Right ventricle myocardium superior (tissue), 1 donor: ENCODE results near the gene CEP290. TPM values are rescaled to one million over a fixed set of nuclear protein-coding genes. Genes with fewer than 3 reads are reported as not detected.
"Not testable (repeated sequence)": the region's sequence is repeated elsewhere in the genome, so short reads cannot be mapped to it uniquely, and the experiment has no call there.

ENCODE experiments used
- ATAC-seq: fragments of 200-7000 bp; cut with Tn5 transposase; one replicate; pipeline ENCODE4 v1.9.1; 2020; ENCODE audit warnings: mild to moderate bottlenecking; ENCODE audit not compliant: poor library complexity
- DNase-seq: peaks from one replicate; pipeline ENCODE4 v3.0.0-alpha.2; 2020
- intact Hi-C: fragments of 100-400 bp; cut with DNase I; formaldehyde crosslinking; loops from one replicate; pipeline ENCODE4 v1.11.2; 2022
- total RNA-seq: library from RNA; stranded (reverse); fragmentation: NEBNext Ultra II Directional; extraction: Animal tissue kit (Norgen Biotek cat#: 25700); gene quantifications from one replicate; pipeline ENCODE4 v1.2.1, GENCODE V29; 2021
- donor health status: DM: no; HTN: yes; CAD: no; lungs with severe emphysema.

Gene CEP290
- total RNA-seq, 1 donor from 2014 or later = 5.0 TPM

DNA sequence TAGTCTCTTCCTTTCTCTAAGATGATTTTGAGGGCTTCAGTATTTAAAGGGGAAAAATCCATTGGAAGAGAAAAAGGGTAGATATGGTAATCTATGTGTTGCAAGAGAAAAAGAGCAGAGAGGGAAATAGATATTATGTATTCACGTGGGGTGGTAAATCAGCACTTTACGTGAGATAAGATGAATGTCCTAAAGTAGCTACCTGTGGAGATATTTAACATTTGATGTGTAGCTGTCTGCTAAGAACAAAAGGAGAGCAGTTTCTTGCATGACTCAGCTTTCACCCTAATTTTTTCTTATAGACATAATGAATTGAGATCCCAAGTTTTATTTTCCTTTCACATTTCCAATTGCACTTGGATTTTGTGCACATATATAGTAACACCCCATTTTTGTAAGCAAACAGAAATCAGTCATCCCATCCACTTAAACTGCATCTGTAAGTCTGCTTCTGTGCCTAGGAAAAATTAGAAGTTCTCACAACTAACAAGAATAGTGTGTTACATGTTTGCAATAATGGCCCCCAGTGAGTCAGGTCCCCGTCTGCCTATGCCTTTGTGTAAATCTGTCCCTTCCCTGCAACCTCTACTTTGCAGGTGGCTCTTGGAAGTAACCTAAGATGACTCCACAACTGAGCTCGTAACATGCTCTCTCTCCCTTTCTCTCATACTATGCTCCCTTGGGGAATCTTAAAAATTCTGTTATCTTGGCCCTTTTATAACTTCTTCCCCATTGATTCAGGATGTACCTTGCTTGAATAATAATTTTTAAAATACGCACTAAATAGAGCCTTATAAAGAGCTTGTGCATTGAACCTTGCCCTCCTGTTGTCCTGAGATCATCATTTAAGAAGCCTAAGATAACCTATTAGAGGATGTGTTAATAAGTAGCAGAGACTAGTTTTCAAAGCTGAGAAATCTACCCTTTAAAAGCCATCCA, 3.9 kb upstream of the CEP290 start:
- intact Hi-C loops = no loop called here
- ATAC-seq = no peak
- no peak for DNase-seq

DNA sequence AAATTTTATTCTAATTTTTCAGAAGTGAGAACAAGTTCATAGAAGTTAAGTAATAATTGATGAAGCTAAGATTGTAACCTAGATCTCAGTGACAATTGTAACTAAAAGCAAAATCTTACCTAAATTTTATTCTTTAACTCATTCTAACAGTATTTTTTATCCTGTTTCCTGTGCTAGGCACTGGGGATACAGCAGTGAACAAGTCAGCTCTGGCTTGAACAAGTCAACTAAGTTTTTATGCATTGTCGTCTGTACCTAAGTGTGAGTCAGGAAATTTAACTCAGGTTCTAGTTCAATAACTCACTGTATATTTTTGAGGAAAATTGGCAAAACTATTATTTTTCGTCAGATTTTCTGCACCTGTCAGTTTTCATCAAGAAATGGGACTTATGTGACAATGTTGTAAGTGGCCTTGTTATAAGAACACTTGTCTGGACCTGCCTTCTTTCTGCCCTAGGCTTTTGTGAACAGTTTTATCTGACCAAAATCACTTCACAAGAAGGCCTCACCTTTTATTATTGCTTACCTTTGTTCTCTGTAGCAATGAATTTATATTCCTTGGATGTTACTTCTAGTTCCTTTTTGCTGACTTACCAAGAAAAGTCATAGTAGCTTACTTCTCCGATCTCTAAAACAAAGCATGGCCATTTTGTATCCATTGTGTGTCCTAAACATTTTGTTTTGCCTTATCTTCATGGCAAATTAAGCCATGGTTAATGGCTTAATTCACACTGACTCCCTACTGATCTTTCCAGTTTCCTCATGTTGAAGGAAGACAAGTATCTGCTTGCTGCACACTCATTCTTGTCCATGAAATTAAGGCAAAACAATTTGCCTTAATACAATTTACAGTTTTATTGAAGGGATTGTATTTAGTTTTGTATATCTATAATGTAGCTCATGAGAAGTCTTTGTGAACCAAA, 2.9 kb upstream of the CEP290 start:
- DNase-seq (no peak), ATAC-seq (no peak)
- intact Hi-C loops = no loop called here

GRCh38 chr12:88144037-88144436, 2.1 kb upstream of the CEP290 start:
- no peak for ATAC-seq
- DNase-seq = no peak
- intact Hi-C loops = no loop called here

DNA sequence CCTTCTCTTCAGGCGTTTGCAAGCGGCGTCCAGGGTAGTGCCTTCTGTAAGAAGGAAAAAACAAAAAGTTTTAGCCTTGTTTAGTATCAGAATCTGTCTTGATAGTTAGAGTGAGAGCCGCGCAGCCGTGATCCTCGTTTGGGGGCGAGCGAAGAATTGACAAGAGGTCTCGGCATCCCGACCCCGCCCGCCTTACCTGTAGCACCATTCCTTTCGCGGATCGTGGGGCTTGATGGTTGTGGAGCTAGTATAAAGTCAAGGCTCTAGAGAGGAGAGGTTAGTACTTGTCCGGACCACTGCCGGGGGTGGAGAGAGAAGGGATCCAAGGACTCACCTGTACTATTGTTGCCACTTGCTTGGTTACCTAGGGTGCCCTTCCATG, 713 bp upstream of the CEP290 start:
- ATAC-seq (no peak), DNase-seq (peak; percentile 56)
- intact Hi-C loops = no loop called here

DNA sequence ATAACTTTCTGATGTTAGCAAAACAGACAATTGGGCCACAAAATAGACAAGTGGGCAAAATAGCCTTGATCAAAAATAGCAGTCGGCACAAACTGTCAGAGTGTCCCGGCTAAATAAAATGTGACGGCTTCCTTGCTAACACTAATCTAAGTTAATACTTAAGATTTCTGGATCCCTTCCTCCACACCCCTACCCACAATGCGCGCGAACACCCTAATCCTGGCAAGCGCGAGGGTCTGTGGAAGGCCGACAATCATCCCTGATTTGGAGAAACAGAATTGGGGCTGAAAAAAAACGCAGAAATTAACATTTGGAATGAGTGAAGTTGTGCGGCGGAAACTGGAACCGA, 489 bp downstream of the CEP290 start:
- ATAC-seq = no peak
- intact Hi-C loops = no loop called here
- DNase-seq = no peak

DNA sequence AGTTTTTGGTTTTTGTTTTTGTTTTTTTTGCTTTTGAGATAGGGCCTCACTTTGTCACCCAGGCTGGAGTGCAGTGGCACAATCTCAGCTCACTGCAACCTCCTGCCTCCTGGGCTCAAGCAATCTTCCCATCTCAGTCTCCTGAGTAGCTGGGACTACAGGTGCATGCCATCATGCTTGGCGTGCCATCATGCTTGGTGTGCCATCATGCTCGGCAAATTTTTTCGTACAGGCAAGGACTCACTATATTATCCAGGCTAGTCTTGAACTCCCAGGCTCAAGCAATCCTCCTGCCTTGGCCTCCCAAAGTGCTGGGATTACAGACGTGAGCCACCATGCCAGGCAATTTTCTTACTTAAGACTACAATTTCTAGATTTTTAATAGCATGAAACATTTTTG, 2.2 kb downstream of the CEP290 start:
- intact Hi-C loops, DNase-seq, ATAC-seq: not testable (repeated sequence)

DNA sequence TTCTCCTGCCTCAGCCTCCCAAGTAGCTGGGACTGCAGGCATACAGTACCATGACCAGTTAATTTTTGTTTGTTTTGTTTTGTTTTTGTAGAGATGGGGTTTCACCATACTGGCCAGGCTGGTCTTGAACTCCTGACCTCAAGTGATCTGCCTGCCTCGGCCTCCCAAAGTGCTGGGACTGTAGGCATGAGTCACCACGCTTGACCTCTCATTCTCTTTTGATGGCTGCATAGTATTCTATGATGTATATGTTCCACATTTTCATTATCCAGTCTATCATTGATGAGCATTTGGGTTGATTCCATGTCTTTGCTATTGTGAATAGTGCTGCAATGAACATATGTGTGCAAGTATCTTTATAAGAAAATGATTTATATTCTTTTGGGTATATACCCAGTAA, 8.7 kb downstream of the CEP290 start:
- DNase-seq, intact Hi-C loops, ATAC-seq: not testable (repeated sequence)

- no peak for ATAC-seq
- intact Hi-C loops = no loop called here
- DNase-seq = no peak
Measured at GRCh38 chr12:88132392-88132791, 9.5 kb downstream of the CEP290 start.

- intact Hi-C loops = no loop called here
- DNase-seq (no peak), ATAC-seq (no peak)
Measured at GRCh38 chr12:88127855-88128254, 14.0 kb downstream of the CEP290 start.

- intact Hi-C loops = no loop called here
- DNase-seq (no peak), ATAC-seq (no peak)
Measured at GRCh38 chr12:88127099-88127498, 14.8 kb downstream of the CEP290 start.

DNA sequence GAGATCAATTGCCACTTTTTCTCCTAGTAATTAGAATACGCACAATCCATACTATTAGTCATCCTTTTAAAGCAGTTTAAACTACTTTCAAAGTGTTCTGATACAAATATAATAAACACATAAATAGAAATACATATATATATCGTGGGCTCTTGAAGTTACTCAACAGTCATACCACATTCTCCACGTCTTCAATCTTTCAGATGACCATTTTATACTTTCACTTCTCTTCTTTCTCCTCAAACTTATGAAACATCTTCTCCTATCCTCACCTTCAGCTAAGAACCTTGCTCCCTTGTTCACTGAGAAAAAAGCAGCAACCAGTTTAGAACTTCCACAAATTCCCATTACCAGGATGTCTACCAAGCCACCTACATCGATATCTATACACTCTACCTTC, 19.2 kb downstream of the CEP290 start:
- no peak for DNase-seq
- ATAC-seq = no peak
- intact Hi-C loops = no loop called here

DNA sequence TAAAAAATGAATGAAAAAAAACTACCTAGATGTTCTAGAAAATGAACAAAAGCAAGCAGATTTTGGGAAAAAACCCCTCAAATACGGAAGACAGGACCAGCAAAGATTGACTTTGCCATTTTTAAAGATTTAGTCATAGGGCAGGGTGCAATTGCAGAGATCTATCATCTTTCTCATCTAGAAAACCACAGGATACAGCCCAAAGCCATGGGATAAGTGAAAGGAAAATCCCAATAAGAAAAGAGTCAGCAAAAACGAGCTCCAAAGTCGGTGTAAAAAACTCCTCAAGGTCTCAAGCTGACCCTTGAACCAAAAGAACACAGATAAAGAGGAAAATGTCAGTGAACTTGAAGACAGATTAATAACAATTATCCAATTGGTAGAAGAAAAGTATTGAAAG, 28.0 kb downstream of the CEP290 start:
- ATAC-seq (no peak), DNase-seq (no peak)
- intact Hi-C loops = no loop called here

- ATAC-seq = no peak
- DNase-seq = no peak
- intact Hi-C loops = no loop called here
Measured at GRCh38 chr12:88111074-88111652, 30.7 kb downstream of the CEP290 start.

DNA sequence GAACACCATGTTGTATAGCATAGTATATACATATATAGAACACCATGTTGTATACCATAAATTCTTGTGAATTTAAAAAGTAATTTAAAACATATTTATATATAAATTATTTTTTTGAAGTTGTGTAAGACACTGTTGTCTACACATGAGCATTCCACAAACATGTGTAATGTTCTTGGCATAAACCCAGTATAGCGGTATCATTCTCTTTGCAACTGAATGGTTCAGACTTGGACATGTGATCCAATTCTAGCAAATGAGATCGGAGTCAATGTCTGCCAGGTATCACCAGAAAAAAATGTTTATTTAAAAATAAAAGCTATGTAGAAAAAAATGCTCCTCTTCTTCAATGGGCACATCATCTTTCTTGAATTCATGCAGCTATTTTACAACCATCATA, 33.9 kb downstream of the CEP290 start:
- ATAC-seq = no peak
- intact Hi-C loops = no loop called here
- no peak for DNase-seq

DNA sequence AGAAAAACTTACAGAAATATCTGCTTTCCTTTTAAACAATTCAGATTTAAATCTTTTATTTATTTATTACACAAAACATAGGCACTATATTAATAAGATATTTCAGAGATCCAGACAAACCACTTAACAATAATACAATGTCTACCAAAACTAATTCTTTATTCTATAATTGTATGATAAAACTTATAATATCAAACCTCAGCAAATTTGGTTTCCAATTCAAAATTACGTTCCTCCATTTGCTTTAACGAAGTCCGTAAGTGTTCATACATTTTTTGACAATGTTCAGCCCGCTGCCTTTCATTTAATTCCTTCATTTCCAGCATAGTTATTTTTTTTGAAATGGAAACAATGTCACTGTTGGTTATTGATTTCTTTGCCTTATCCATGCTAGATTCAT, 48.3 kb downstream of the CEP290 start:
- no peak for DNase-seq
- ATAC-seq = no peak
- intact Hi-C loops = no loop called here

DNA sequence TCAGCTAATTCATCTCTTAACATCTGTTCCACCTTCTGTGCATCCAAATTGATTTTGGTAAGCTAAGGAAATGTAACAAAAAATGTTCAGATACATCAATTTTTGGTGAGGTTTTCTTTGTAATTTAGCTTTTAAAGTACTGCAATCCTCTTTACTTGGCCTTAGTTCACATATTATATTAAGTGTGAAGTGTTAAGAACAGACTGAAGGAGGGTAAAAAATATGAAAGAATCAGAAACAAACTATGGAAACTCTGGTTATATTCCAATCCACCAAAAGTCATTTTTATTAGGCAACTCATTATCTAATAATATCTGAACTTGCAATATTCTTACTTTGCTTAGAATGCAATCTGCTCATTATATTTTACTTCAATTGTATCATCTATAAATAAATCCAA, 49.1 kb downstream of the CEP290 start:
- DNase-seq (no peak), ATAC-seq (no peak)
- intact Hi-C loops = no loop called here

DNA sequence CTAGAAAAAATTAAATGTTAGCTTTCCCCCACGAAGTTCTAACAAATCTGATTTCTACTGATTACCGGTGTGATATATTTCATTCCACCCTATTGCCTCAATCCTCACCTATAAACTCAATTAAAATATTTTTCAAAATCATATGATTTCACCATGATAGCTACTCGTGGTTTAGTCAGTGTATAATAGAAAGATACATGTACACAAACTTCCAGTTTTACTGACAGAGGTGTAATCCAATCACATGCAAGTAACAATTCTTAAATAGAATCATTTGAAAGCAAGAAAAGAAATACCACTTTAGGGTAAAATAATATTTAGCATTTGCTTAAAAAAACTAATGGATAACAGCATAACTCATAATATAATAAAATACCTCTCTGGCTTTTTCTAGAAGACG, 57.7 kb downstream of the CEP290 start:
- intact Hi-C loops = no loop called here
- DNase-seq (no peak), ATAC-seq (no peak)

- DNase-seq (no peak), ATAC-seq (no peak)
- intact Hi-C loops = no loop called here
Measured at GRCh38 chr12:88083634-88084033, 58.3 kb downstream of the CEP290 start.

DNA sequence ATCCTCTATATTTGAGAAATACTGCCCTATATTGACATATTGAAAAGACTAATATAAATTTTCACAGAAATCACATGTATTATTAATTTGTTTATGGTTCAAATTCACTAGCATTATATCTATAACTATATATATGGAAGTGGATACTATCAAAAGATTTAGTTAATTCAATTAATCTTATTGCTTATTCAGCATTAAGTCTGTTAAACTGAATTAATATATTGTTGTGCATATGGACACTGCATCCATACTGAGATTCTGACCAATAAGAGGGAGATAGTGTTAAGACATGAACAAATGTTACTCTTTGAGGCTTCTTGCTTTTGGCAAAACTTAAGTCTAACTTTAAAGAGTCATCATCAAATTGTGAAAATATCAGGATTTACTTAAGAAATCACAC, 60.6 kb downstream of the CEP290 start:
- intact Hi-C loops = no loop called here
- DNase-seq = no peak
- no peak for ATAC-seq

GRCh38 chr12:88067301-88067700, 74.6 kb downstream of the CEP290 start:
- intact Hi-C loops = no loop called here
- ATAC-seq (no peak), DNase-seq (no peak)
